ENCODE measurements around the gene TAS2R8. TPM values are rescaled to one million over a fixed set of nuclear protein-coding genes. Genes with fewer than 3 reads are reported as not detected.

TAS2R8 gene
- total RNA-seq: not detected in 2 replicates

GRCh38 chr12:10807186-10807585, at the start of gene TAS2R8:
Gene TAS2R8, minus strand, starts transcription at chr12:10807286. Its CDS starts 306 bp downstream, at chr12:10806980.

GRCh38 chr12:10849425-10849878, 42.4 kb upstream of the TAS2R8 start, which contains the start of gene PRR4:
Gene PRR4, minus strand, starts transcription at chr12:10849475. Its CDS starts 38 bp downstream, at chr12:10849437.

GRCh38 chr12:10826258-10826657, 19.2 kb upstream of the TAS2R8 start, which contains the start of gene TAS2R10:
Gene TAS2R10, minus strand, starts transcription at chr12:10826358. Its CDS starts 89 bp downstream, at chr12:10826269.

GRCh38 chr12:10810068-10810467, 3.0 kb upstream of the TAS2R8 start, which contains the start of gene TAS2R9:
Gene TAS2R9, minus strand, starts transcription at chr12:10810168. Its CDS starts 93 bp downstream, at chr12:10810075.

GRCh38 chr12:10802587-10802986, 4.5 kb downstream of the TAS2R8 start, which contains the start of gene TAS2R7:
Gene TAS2R7, minus strand, starts transcription at chr12:10802627. Its CDS starts 57 bp downstream, at chr12:10802570.

Other genes starting within 250 kb of the TAS2R8 start
- 16.6 and 29.0 TPM in 2 replicates for gene MAGOHB, start 193.7 kb downstream of the TAS2R8 start, total RNA-seq
- gene STYK1, start 133.2 kb downstream of the TAS2R8 start, total RNA-seq: 0.25 and 0.66 TPM in 2 replicates
- gene YBX3, start 84.0 kb downstream of the TAS2R8 start, total RNA-seq: 60.9 and 81.4 TPM in 2 replicates
- not detected in 2 replicates for gene TAS2R7, start 4.7 kb downstream of the TAS2R8 start, total RNA-seq
- gene TAS2R9, start 2.9 kb upstream of the TAS2R8 start, total RNA-seq: 0.12 TPM in 1 of 2 replicates, not detected in the other
- gene TAS2R10, start 19.1 kb upstream of the TAS2R8 start, total RNA-seq: 0.44 and 0.50 TPM in 2 replicates
- 1.1 and 1.4 TPM in 2 replicates for gene PRR4, start 42.2 kb upstream of the TAS2R8 start, total RNA-seq
- 21.8 and 27.1 TPM in 2 replicates for gene PRH1, start 77.0 kb upstream of the TAS2R8 start, total RNA-seq
- gene TAS2R13, start 102.3 kb upstream of the TAS2R8 start, total RNA-seq: 1.5 and 2.3 TPM in 2 replicates
- gene PRH2, start 122.0 kb upstream of the TAS2R8 start, total RNA-seq: 0.22 and 0.50 TPM in 2 replicates
- gene TAS2R14, start 132.0 kb upstream of the TAS2R8 start, total RNA-seq: 2.9 and 3.6 TPM in 2 replicates
- gene TAS2R50, start 179.6 kb upstream of the TAS2R8 start, total RNA-seq: 3.5 and 4.2 TPM in 2 replicates
- gene TAS2R20, start 191.0 kb upstream of the TAS2R8 start, total RNA-seq: 3.9 and 5.8 TPM in 2 replicates
- 7.9 and 10.8 TPM in 2 replicates for gene TAS2R19, start 215.3 kb upstream of the TAS2R8 start, total RNA-seq
- gene TAS2R31, start 224.1 kb upstream of the TAS2R8 start, total RNA-seq: 5.7 and 8.2 TPM in 2 replicates